IMR-90 (cell line): ENCODE measurements around the gene GSE1. TPM values are rescaled to one million over a fixed set of nuclear protein-coding genes. Genes with fewer than 3 reads are reported as not detected.

Experiments used
- ATAC-seq: fragments of 200-7000 bp; cut with Tn5 transposase; 2 replicates; pipeline ENCODE4 v1.9.1; 2020; ENCODE audit warnings: low read depth, mild to moderate bottlenecking, moderate library complexity
- BruUV-seq: library from RNA; stranded (reverse); fragments of 400-500 nt; replicated peaks from 2 replicates; lab custom pipeline; 2021; lab: Mats Ljungman, UMichigan
- CTCF ChIA-PET: fragments of 300-600 bp; formaldehyde crosslinking; extraction: SDS; loops from one replicate; lab custom pipeline; 2021; ENCODE audit warnings: antibody characterized with exemption; lab: Yijun Ruan, JAX
- POLR2A ChIA-PET: fragments of 300-600 bp; sonication (Branson Sonifier 250); formaldehyde crosslinking; loops from one replicate; lab custom pipeline; 2022; ENCODE audit warnings: antibody characterized with exemption; ENCODE audit not compliant: unreplicated experiment; lab: Charles Lee
- DNase-seq: peaks from one replicate; pipeline ENCODE4 v3.0.0; 2013
- H2AFZ ChIP-seq: replicated peaks from 2 replicates; pipeline ENCODE3; 2013; ENCODE audit warnings: low read length, mild to moderate bottlenecking; ENCODE audit not compliant: poor library complexity
- H2AK5ac ChIP-seq: 2 replicates; pipeline ENCODE4 v1.6.1; 2013; ENCODE audit warnings: low read depth, low read length, inconsistent platforms
- H2AK9ac ChIP-seq: replicated peaks from 2 replicates; pipeline ENCODE3; 2013; ENCODE audit warnings: mild to moderate bottlenecking, low read depth, low read length, moderate library complexity; ENCODE audit not compliant: poor library complexity
- H2BK120ac ChIP-seq: 2 replicates; pipeline ENCODE4 v1.6.1; 2013; ENCODE audit warnings: low read depth, low read length, inconsistent platforms
- H2BK15ac ChIP-seq: 3 replicates; pipeline ENCODE4 v1.6.1; 2013; ENCODE audit warnings: low read depth, low read length, inconsistent platforms
- H2BK20ac ChIP-seq: 2 replicates; pipeline ENCODE4 v1.6.1; 2013; ENCODE audit warnings: low read depth, mild to moderate bottlenecking, inconsistent platforms, low read length, moderate library complexity
- H2BK5ac ChIP-seq: 2 replicates; pipeline ENCODE4 v1.6.1; 2013; ENCODE audit warnings: mild to moderate bottlenecking, low read depth, low read length, inconsistent platforms; ENCODE audit not compliant: poor library complexity, severe bottlenecking
- H3K14ac ChIP-seq: replicated peaks from 2 replicates; pipeline ENCODE4 v1.6.1; 2013; ENCODE audit warnings: low read depth, low read length, inconsistent platforms
- H3K18ac ChIP-seq: 2 replicates; pipeline ENCODE4 v1.6.1; 2013; ENCODE audit warnings: low read depth, low read length, control low read depth
- H3K23ac ChIP-seq: 2 replicates; pipeline ENCODE4 v1.6.1; 2013; ENCODE audit warnings: low read depth, low read length, inconsistent platforms
- H3K27ac ChIP-seq: 2 replicates; pipeline ENCODE4 v1.5.1; 2013; ENCODE audit warnings: mild to moderate bottlenecking, control low read depth, low read length; ENCODE audit not compliant: insufficient read depth
- H3K27me3 ChIP-seq: 2 replicates; pipeline ENCODE4 v1.6.1; 2013; ENCODE audit warnings: low read length; ENCODE audit not compliant: control insufficient read depth, insufficient read depth
- H3K36me3 ChIP-seq: 2 replicates; pipeline ENCODE4 v1.6.1; 2013; ENCODE audit warnings: low read length, mixed read lengths; ENCODE audit not compliant: control insufficient read depth, insufficient read depth
- H3K4ac ChIP-seq: 2 replicates; pipeline ENCODE4 v1.6.1; 2013; ENCODE audit warnings: low read depth, low read length, inconsistent platforms
- H3K4me1 ChIP-seq: 2 replicates; pipeline ENCODE4 v1.6.1; 2013; ENCODE audit warnings: low read length, mixed read lengths; ENCODE audit not compliant: control insufficient read depth, insufficient read depth
- H3K4me2 ChIP-seq: 2 replicates; pipeline ENCODE4 v1.6.1; 2013; ENCODE audit warnings: low read depth, mild to moderate bottlenecking, control low read depth, low read length, moderate library complexity
- H3K4me3 ChIP-seq: 2 replicates; pipeline ENCODE4 v1.5.1; 2013; ENCODE audit warnings: low read depth, mild to moderate bottlenecking, control low read depth, low read length, moderate library complexity; ENCODE audit not compliant: insufficient read depth
- H3K56ac ChIP-seq: 2 replicates; pipeline ENCODE4 v1.6.1; 2013; ENCODE audit warnings: low read length, inconsistent platforms; ENCODE audit not compliant: insufficient read depth; ENCODE audit errors: extremely low read depth
- H3K79me1 ChIP-seq, 2 experiments: 2 replicates each; pipeline ENCODE4 v1.6.1; 2013; ENCODE audit warnings: low read length in 2 of 2, inconsistent platforms in 1 of 2, low read depth in 1 of 2
- H3K9ac ChIP-seq: 2 replicates; pipeline ENCODE4 v1.6.1; 2013; ENCODE audit warnings: low read depth, low read length, control low read depth
- H3K9me1 ChIP-seq: 2 replicates; pipeline ENCODE4 v1.6.1; 2013; ENCODE audit warnings: low read length, inconsistent platforms; ENCODE audit not compliant: insufficient read depth
- H3K9me3 ChIP-seq: 2 replicates; pipeline ENCODE4 v1.6.1; 2013; ENCODE audit warnings: low read length; ENCODE audit not compliant: control insufficient read depth, insufficient read depth
- H4K20me1 ChIP-seq: 2 replicates; pipeline ENCODE4 v1.6.1; 2013; ENCODE audit warnings: low read length, inconsistent platforms; ENCODE audit not compliant: insufficient read depth
- H4K5ac ChIP-seq: 2 replicates; pipeline ENCODE4 v1.6.1; 2013; ENCODE audit warnings: mild to moderate bottlenecking, low read depth, low read length, control low read depth
- H4K8ac ChIP-seq, 2 experiments: 2 replicates each; pipeline ENCODE4 v1.6.1; 2013; ENCODE audit warnings: low read depth in 2 of 2, low read length in 2 of 2, control low read depth in 1 of 2, inconsistent platforms in 1 of 2
- H4K91ac ChIP-seq: 2 replicates; pipeline ENCODE4 v1.6.1; 2013; ENCODE audit warnings: low read depth, low read length, inconsistent platforms; ENCODE audit not compliant: insufficient read depth
- RAD21 ChIP-seq: IDR thresholded peaks from 2 replicates; pipeline ENCODE4 v1.6.1; 2012; ENCODE audit warnings: low read length, improper control_type of control experiment
- WGBS, 2 experiments: methylation state at CpG; one replicate each; pipeline versions ENCODE4 v1.1.5 to v1.1.7; 2013; ENCODE audit warnings: missing lambda C conversion rate in 2 of 2; ENCODE audit not compliant: insufficient read length in 1 of 2; ENCODE audit errors: extremely low coverage in 2 of 2; 5-methylcytosine and 5-hydroxymethylcytosine counted together
- dilution Hi-C: fragments of 300-500 bp; cut with HindIII; formaldehyde crosslinking; loops from one replicate; pipeline ENCODE4 v1.14.3; 2018; ENCODE audit warnings: low sequenced_read_pairs; ENCODE audit not compliant: unreplicated experiment
- in situ Hi-C: fragments of 300-500 bp; cut with MboI; formaldehyde crosslinking; loops from 3 replicates; pipeline ENCODE4 v1.14.3; 2019; ENCODE audit warnings: low sequenced_read_pairs, inconsistent platforms, mixed read lengths
- intact Hi-C: fragments of 100-400 bp; cut with micrococcal nuclease; formaldehyde crosslinking; loops from 2 replicates; pipeline ENCODE4 v1.10.0; 2022
- polyA plus RNA-seq, 3 experiments: library from polyadenylated mRNA; depleted of rRNA; stranded (reverse); fragments of >200 nt; gene quantifications; 2 replicates each; pipeline ENCODE4 v1.2.3, GENCODE V29; 2012; ENCODE audit warnings: low replicate concordance in 1 of 3
- total RNA-seq: library from RNA; depleted of rRNA; stranded (reverse); fragments of >200 nt; gene quantifications from 2 replicates; pipeline ENCODE4 v1.2.3, GENCODE V29; 2012

The GSE1 gene
- total and polyA plus RNA-seq, 2 of the 4 experiments (the other 2 are of a cell fraction): 14.9 to 25.5 TPM

GRCh38 chr16:85686912-85687591 lies 73.9 kb downstream of the GSE1 start:
- BruUV-seq: no TSS peak
- ATAC-seq (no peak), DNase-seq (no peak)
- dilution Hi-C loops (no loop called here), in situ Hi-C loops (no loop called here), intact Hi-C loops (no loop called here)
- no peak overlapping the region for H3K4me2 ChIP-seq
- H3K9ac ChIP-seq: no peak overlapping the region
- H3K27me3 ChIP-seq: peaks cover 12% of the 10 kb centered on the region; the same call in 1 of the 2 replicates
- no peaks in the 10 kb centered on the region for H3K36me3 ChIP-seq
- peaks cover 7% of the 10 kb centered on the region for H3K9me1 ChIP-seq
- H3K4ac ChIP-seq: no peak overlapping the region
- no peak overlapping the region for H3K4me3 ChIP-seq
- peaks cover 4 to 37% of the 10 kb centered on the region in 2 experiments; a peak in 3 of 4 replicates for H3K79me1 ChIP-seq
- H4K91ac ChIP-seq: no peak overlapping the region
- TF ChIP-seq RAD21: no peak
- no peak overlapping the region for H2BK20ac ChIP-seq
- H3K18ac ChIP-seq: no peak overlapping the region
- no peak overlapping the region for H2AFZ ChIP-seq
- no peak overlapping the region for H3K27ac ChIP-seq
- H4K8ac ChIP-seq: no peak overlapping the region
- CTCF ChIA-PET: no interaction called here
- no peak overlapping the region for H3K23ac ChIP-seq
- no peak overlapping the region for H3K14ac ChIP-seq
- no peak overlapping the region for H2AK9ac ChIP-seq
- H2BK5ac ChIP-seq: no peak overlapping the region
- H3K56ac ChIP-seq: no peak overlapping the region
- no peaks in the 10 kb centered on the region for H3K9me3 ChIP-seq
- H4K5ac ChIP-seq: no peak overlapping the region
- POLR2A ChIA-PET: no interaction called here
- peaks cover 11% of the 10 kb centered on the region; the same call in 1 of the 2 replicates for H4K20me1 ChIP-seq
- no peak overlapping the region for H2BK120ac ChIP-seq
- H2AK5ac ChIP-seq: no peak overlapping the region
- H2BK15ac ChIP-seq: no peak overlapping the region
- 89% methylated on average over 5 of the region's 15 CpGs; no CpG with 5 or more reads in 1 of the 2 experiments for WGBS, 2 experiments
- no peaks in the 10 kb centered on the region for H3K4me1 ChIP-seq
